GM12872 (cell line): ENCODE measurements around the gene SRPK1.

Source experiments
- TF ChIP-seq, protein P1 (sequence below): IDR thresholded peaks from 3 replicates; pipeline ENCODE4 v1.5.1; 2011; ENCODE audit warnings: low read depth, mild to moderate bottlenecking, low read length, moderate library complexity; ENCODE audit not compliant: insufficient read depth

SRPK1 gene

GRCh38 chr6:35897486-35897885, 23.4 kb downstream of the SRPK1 start:
- TF ChIP-seq, protein P1, sequence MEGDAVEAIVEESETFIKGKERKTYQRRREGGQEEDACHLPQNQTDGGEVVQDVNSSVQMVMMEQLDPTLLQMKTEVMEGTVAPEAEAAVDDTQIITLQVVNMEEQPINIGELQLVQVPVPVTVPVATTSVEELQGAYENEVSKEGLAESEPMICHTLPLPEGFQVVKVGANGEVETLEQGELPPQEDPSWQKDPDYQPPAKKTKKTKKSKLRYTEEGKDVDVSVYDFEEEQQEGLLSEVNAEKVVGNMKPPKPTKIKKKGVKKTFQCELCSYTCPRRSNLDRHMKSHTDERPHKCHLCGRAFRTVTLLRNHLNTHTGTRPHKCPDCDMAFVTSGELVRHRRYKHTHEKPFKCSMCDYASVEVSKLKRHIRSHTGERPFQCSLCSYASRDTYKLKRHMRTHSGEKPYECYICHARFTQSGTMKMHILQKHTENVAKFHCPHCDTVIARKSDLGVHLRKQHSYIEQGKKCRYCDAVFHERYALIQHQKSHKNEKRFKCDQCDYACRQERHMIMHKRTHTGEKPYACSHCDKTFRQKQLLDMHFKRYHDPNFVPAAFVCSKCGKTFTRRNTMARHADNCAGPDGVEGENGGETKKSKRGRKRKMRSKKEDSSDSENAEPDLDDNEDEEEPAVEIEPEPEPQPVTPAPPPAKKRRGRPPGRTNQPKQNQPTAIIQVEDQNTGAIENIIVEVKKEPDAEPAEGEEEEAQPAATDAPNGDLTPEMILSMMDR, result no peak

GRCh38 chr6:35897036-35897435, 23.9 kb downstream of the SRPK1 start:
- TF ChIP-seq, protein P1, result no peak

GRCh38 chr6:35896228-35896627, 24.7 kb downstream of the SRPK1 start:
- TF ChIP-seq, protein P1, result no peak

GRCh38 chr6:35895560-35895959, 25.3 kb downstream of the SRPK1 start:
- TF ChIP-seq, protein P1, result no peak

DNA sequence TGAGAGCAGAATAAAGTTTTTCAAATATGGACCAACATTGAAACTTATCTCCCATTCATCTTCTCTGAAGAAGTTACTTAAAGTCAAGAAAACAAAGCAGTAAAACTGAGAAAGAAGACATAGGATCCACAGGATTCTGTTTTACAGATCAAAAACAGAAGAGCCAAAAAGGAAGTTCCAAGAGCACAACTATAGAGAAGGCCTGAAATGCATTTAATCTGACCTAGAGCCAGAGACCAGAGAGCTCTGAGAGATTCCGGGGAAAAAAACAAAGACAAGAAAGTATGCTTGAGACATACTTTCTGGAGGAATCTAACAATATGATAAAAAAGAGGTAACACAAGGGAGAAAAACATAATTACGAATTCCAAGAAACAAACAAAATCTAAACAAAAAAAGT, 26.1 kb downstream of the SRPK1 start:
- TF ChIP-seq, protein P1, result no peak

DNA sequence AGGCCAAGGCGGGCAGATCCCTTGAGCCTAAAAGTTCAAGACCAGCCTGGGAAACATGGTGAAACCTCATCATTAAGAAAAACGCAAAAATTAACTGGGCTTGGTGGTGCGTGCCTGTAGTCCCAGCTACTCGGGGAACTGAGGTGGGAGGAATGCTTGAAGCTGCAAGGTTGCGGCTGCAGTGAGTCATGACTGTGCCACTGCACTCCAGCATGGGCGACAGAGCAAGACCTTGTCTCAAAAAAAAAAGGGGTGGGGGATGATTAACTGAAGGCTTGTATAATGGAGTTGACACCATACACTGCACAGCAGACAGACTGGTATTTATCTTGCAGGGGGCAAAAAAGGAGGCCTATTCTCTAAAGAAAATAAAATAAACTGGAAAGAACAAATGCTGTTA, 27.7 kb downstream of the SRPK1 start:
- TF ChIP-seq, protein P1, result no peak

DNA sequence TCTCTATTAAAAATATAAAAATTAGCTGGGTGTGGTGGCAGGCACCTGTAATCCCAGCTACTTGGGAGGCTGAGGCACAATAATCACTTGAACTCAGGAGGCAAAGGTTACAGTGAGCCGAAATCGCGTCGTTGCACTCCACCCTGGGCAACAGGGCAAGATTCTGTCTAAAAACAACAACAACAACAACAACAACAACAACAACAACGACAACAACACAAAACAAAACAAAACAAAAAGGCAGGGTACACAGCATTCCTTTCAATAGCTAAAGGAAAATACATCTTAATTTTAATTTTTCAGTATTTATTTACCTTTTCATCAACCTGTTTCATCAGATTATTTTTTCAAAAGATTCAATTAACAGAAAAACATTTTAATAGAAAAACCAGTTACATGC, 28.4 kb downstream of the SRPK1 start:
- TF ChIP-seq, protein P1, result no peak

DNA sequence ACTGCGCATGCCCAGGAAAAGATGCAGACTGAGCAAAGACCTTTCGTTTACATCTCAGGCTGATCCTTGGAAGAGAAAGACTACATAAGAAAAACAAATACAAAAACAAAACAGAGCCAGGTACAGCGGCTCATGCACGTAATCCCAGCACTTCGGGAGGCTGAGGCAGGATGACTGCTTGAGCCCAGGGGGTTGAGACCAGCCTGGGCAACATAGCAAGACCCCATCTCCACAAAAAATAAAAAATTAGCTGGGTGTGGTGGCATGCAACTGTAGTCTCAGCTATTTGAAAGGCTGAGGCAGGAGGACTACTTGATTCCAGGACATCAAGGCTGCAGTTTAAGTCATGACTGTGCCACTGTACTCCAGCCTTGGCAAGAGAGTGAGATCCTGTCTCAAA, 41.7 kb downstream of the SRPK1 start:
- TF ChIP-seq, protein P1, result no peak
